HepG2 (cell line): ENCODE measurements around the gene NUPR2.

ENCODE experiments used
- CHD4 ChIP-seq: fragments of 200-600 bp; sonication (generic); IDR thresholded peaks from 2 replicates; pipeline ENCODE4 v1.7.0; 2017; ENCODE audit warnings: mild to moderate bottlenecking, low read length, borderline replicate concordance
- CTCF ChIP-seq: sonication (generic); formaldehyde crosslinking; IDR thresholded peaks from 2 replicates; pipeline ENCODE4 v1.5.0; 2020; ENCODE audit warnings: mild to moderate bottlenecking, missing genetic modification reagents, moderate library complexity
- DBP ChIP-seq: sonication (generic); formaldehyde crosslinking; IDR thresholded peaks from 2 replicates; pipeline ENCODE4 v1.4.0; 2020; ENCODE audit warnings: missing genetic modification reagents; ENCODE audit errors: not compliant biosample characterization
- HDAC6 ChIP-seq: fragments of 200-600 bp; sonication (generic); IDR thresholded peaks from 2 replicates; pipeline ENCODE4 v1.7.0; 2017; ENCODE audit warnings: mild to moderate bottlenecking, antibody characterized with exemption, low read length, low read depth
- HMG20B ChIP-seq: conservative IDR thresholded peaks from 2 replicates; pipeline ENCODE4 v1.6.1; 2016; ENCODE audit warnings: missing genetic modification reagents, missing compliant biosample characterization
- NFKB2 ChIP-seq: sonication (generic); formaldehyde crosslinking; IDR thresholded peaks from 2 replicates; pipeline ENCODE4 v1.4.0; 2020; ENCODE audit warnings: missing genetic modification reagents, borderline replicate concordance
- RAD21 ChIP-seq: fragments of 450-650 bp; formaldehyde crosslinking; IDR thresholded peaks from 2 replicates; pipeline ENCODE4 v1.5.0; 2020; ENCODE audit warnings: mild to moderate bottlenecking
- RBM22 ChIP-seq: fragments of 200-400 bp; formaldehyde crosslinking; optimal IDR thresholded peaks from 2 replicates; pipeline ENCODE3; 2017; ENCODE audit warnings: mild to moderate bottlenecking, low read length, moderate library complexity
- SRF ChIP-seq: IDR thresholded peaks from 2 replicates; pipeline ENCODE4 v1.6.1; 2011; ENCODE audit warnings: mild to moderate bottlenecking, low read depth, low read length, moderate library complexity
- ZUFSP ChIP-seq: sonication (generic); formaldehyde crosslinking; IDR thresholded peaks from 2 replicates; pipeline ENCODE4 v1.9.0; 2021; ENCODE audit warnings: missing genetic modification reagents, mild to moderate bottlenecking, borderline replicate concordance
- TF ChIP-seq, protein P1 (sequence below): sonication (generic); formaldehyde crosslinking; IDR thresholded peaks from 2 replicates; pipeline ENCODE4 v1.5.1; 2020; ENCODE audit warnings: missing genetic modification reagents, mild to moderate bottlenecking, borderline replicate concordance

DNA sequence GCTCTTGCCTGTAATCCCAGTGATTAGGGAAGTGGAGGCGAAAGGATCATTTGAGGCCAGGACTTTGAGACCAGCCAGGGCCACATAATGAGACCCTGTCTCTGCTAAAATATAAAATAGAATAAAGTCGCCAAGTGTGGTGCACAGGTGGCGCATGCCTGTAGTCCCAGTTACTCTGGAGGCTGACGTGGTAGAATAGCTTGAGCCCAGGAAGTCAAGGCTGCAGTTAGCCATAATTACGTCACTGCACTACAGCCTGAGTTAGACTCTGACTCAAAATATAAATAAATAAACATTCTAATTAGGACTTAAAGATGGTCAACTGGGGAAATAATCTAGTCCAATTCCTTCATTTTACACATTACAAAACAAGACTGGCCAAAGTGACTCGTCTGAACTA, 10.7 kb downstream of the NUPR2 start:
- TF ChIP-seq DBP (CRISPR knock-in tag) (no peak), CHD4 (no peak), RBM22 (no peak), RAD21 (CRISPR knock-in tag) (no peak), HMG20B (CRISPR knock-in tag) (no peak), HDAC6 (no peak), CTCF (no peak), NFKB2 (CRISPR knock-in tag) (no peak), ZUFSP (CRISPR knock-in tag) (no peak), SRF (no peak)
- TF ChIP-seq, protein P1, sequence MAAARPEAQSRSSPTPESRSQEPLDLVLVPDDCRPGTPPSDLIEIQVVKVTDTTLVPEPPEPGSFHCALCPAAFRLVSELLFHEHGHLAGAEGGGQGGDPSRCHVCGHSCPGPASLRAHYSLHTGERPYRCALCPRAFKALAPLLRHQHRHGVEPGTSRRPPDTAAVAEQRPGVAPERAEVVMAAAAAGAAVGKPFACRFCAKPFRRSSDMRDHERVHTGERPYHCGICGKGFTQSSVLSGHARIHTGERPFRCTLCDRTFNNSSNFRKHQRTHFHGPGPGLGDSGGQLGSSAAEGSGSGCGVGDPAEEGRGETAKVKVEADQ (CRISPR knock-in tag), result no peak
